ENCODE measurements around the gene CFAP69.
"Not testable (repeated sequence)": the region's sequence is repeated elsewhere in the genome, so short reads cannot be mapped to it uniquely, and the experiment has no call there.

The CFAP69 gene

DNA sequence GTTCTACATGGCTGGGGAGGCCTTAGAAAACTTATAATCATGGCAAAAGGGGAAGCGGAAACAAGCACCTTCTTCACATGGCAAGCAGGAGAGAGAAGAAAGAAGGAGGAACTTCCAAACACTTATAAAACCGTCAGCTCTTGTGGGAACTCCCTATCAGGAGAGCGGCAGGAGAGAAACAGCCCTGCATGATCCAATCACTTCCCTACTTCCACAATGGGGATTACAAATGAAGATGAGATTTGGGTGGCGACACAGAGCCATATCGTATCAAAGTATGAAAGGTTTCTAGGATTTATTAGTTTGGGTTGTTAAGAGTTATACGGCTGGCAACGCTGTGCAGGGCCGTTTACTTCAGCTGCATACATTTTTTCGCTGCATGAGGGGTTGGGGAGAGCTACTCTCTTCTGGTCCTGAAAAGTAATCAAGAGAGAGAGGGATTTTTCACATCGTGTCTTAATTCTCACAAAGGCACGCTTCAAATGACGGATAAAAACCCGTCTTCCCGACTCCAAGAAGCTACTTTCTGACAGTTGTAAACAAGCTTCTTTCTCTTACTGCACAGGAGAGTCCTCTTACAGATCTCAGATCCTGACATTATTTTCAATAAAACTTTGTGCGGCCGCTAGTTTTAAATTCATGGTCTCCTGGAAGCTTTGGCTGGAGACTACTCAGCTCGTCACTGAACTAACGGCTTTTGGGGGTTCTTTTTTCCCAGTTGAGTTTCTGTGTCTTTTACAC lies 100.8 kb downstream of the CFAP69 start:
- peak; percentile 75 for DNase-seq

GRCh38 chr7:90346336-90347125 lies 101.6 kb downstream of the CFAP69 start, which contains the start of gene GTPBP10:
Gene GTPBP10, plus strand, starts transcription at chr7:90346716. Its CDS starts 26 bp downstream, at chr7:90346742.
- peak; percentile 91 for DNase-seq

DNA sequence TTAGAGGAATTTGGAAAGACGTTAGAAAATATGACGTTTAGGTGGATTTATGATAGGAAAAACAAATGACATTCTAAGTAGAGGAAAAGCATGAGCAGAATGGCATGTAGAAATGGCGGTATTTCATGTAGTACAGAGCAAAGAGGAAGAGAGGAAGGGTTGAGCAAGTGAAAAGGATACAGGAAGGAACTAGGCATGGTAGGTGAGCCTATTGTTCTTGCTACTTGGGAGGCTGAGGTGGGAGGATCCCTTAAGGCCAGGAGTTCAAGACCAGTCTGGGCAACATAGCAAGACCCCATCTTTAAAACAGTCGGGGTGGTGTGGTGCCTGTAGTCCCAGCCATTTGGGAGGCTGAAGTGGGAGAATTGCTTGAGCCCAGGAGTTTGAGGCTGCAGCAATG lies 102.8 kb downstream of the CFAP69 start:
- DNase-seq, result no peak

DNA sequence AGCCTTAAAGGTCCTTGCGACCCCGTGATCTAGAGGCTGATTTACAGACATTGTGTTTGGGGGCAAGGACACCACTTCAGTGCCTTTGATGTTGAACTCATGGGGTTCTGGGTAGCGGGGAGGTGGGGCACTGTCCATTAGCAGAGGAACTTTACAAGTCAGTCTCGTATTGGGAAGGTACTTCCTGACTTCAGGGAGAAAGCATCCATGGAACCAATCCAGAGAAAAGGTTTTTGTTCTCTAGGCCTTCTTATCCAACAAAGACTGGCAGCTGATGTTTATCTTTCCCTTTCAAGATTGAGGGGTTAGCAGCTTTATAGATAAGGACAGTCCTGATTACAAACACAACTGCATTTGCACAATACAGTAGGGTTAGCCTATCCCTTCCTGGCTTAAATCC lies 104.3 kb downstream of the CFAP69 start:
- DNase-seq, result no peak

DNA sequence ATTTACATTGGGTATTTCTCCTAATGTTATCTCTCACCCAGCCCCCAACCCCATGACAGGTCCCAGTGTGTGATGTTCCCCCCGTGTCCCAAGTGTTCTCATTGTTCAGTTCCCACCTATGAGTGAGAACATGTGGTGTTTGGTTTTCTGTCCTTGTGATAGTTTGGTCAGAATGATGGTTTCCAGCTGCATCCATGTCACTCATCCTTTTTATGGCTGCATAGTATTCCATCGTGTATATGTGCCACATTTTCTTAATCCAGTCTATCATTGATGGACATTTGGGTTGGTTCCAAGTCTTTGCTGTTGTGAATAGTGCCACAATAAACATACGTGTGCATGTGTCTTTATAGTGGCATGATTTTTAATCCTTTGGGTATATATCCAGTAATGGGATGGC lies 105.1 kb downstream of the CFAP69 start:
- DNase-seq, result not testable (repeated sequence)

DNA sequence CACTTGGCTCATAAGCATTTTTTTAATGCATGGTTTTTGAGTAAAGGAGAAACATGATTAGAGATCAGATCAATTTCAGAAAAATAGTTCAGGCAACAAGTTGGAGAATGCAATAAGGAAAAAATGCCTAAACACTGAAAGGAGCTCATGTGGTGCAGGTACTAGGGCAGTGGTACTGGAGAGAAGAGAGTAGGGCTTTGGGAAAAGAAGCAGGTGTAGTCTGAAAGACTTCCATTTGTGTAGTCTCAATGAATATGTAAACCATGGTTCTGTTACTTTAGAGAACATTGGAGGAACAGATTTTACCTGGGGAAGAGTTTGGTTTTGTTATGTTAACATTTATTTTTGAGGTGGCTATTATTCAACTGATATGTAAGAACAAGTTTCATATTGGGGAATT lies 107.0 kb downstream of the CFAP69 start:
- DNase-seq, result no peak
